Calu3 (cell line): ENCODE measurements around the gene MSI2. TPM values are rescaled to one million over a fixed set of nuclear protein-coding genes. Genes with fewer than 3 reads are reported as not detected.

ENCODE experiments used
- BruUV-seq: library from RNA; stranded (reverse); fragments of 400-500 nt; replicated peaks from 2 replicates; lab custom pipeline; 2021; lab: Mats Ljungman, UMichigan
- CTCF ChIA-PET: fragments of 300-600 bp; sonication (Branson Sonifier 250); formaldehyde crosslinking; loops from one replicate; lab custom pipeline; 2022; ENCODE audit warnings: antibody characterized with exemption; lab: Charles Lee
- DNase-seq: peaks from one replicate; pipeline ENCODE4 v3.0.0; 2022
- H3K27ac Mint-ChIP-seq: one replicate; pipeline ENCODE4 v1.8.0; 2022; ENCODE audit warnings: mixed read lengths; ENCODE audit not compliant: unreplicated experiment
- H3K27me3 Mint-ChIP-seq: one replicate; pipeline ENCODE4 v1.8.0; 2022; ENCODE audit warnings: mixed read lengths; ENCODE audit not compliant: unreplicated experiment
- H3K36me3 Mint-ChIP-seq: one replicate; pipeline ENCODE4 v1.8.0; 2022; ENCODE audit warnings: mild to moderate bottlenecking, moderate library complexity, mixed read lengths; ENCODE audit not compliant: insufficient read depth, unreplicated experiment
- H3K4me1 Mint-ChIP-seq: one replicate; pipeline ENCODE4 v1.8.0; 2022; ENCODE audit warnings: mild to moderate bottlenecking, low read depth, mixed read lengths; ENCODE audit not compliant: unreplicated experiment
- H3K4me3 Mint-ChIP-seq: one replicate; pipeline ENCODE4 v1.8.0; 2022; ENCODE audit warnings: mild to moderate bottlenecking, low read depth, moderate library complexity, mixed read lengths; ENCODE audit not compliant: unreplicated experiment
- H3K9me3 Mint-ChIP-seq: one replicate; pipeline ENCODE4 v1.8.0; 2022; ENCODE audit warnings: low read depth, mixed read lengths; ENCODE audit not compliant: unreplicated experiment
- intact Hi-C: fragments of 100-400 bp; cut with micrococcal nuclease; formaldehyde crosslinking; loops from one replicate; pipeline ENCODE4 v1.10.0; 2022; ENCODE audit not compliant: unreplicated experiment
- total RNA-seq: library from RNA; stranded (reverse); gene quantifications from 2 replicates; pipeline ENCODE4 v1.2.3, GENCODE V29; 2022
- TF ChIP-seq, protein P1 (sequence below): fragments of 200-600 bp; IDR thresholded peaks from one replicate; pipeline ENCODE4 v1.8.0; 2022; ENCODE audit warnings: antibody characterized with exemption; ENCODE audit not compliant: unreplicated experiment

MSI2 gene
- total RNA-seq, 1 experiment from 2014 or later: 66.4 TPM

DNA sequence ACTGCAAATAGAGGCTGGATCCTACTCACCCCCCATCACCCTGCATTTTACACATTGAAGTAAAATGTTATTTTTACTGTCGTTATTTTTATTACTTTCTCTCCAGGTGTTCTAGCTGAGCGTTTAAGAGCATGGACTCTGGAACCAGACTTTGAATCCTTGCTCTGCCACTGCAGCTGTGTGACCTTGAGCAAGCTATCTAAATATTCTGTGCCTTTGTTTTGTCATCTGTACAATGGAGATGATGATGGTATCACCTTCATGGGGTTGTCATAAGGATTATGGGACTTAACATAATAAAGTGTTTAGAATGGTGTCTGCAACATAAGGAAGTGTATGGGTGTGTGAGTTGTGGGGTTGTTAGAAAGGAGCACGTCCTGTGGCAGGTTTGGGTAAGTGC is 17.8 kb downstream of the MSI2 start:
- no peaks in the 10 kb centered on the region for H3K27me3 Mint-ChIP-seq
- BruUV-seq: no TSS peak
- intact Hi-C loops: no loop called here

GRCh38 chr17:57275071-57275764 is 18.9 kb downstream of the MSI2 start:
- no TSS peak for BruUV-seq
- Mint-ChIP-seq H3K27ac (no peak overlapping the region), H3K4me3 (no peak overlapping the region), H3K27me3 (no peaks in the 10 kb centered on the region), H3K36me3 (peaks cover 6% of the 10 kb centered on the region), H3K9me3 (no peaks in the 10 kb centered on the region), H3K4me1 (no peaks in the 10 kb centered on the region)
- TF ChIP-seq, protein P1, sequence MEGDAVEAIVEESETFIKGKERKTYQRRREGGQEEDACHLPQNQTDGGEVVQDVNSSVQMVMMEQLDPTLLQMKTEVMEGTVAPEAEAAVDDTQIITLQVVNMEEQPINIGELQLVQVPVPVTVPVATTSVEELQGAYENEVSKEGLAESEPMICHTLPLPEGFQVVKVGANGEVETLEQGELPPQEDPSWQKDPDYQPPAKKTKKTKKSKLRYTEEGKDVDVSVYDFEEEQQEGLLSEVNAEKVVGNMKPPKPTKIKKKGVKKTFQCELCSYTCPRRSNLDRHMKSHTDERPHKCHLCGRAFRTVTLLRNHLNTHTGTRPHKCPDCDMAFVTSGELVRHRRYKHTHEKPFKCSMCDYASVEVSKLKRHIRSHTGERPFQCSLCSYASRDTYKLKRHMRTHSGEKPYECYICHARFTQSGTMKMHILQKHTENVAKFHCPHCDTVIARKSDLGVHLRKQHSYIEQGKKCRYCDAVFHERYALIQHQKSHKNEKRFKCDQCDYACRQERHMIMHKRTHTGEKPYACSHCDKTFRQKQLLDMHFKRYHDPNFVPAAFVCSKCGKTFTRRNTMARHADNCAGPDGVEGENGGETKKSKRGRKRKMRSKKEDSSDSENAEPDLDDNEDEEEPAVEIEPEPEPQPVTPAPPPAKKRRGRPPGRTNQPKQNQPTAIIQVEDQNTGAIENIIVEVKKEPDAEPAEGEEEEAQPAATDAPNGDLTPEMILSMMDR: no peak
- CTCF ChIA-PET: no interaction called here
- no peak for DNase-seq
- intact Hi-C loops: no loop called here

More for the DNA sequence above, 17.8 kb downstream of the MSI2 start:
- H3K27ac Mint-ChIP-seq: no peak overlapping the region
- TF ChIP-seq, protein P1: no peak
- DNase-seq: no peak
- no peak overlapping the region for H3K4me3 Mint-ChIP-seq
- no peaks in the 10 kb centered on the region for H3K9me3 Mint-ChIP-seq
- peaks cover 6% of the 10 kb centered on the region for H3K36me3 Mint-ChIP-seq
- CTCF ChIA-PET: no interaction called here
- H3K4me1 Mint-ChIP-seq: no peaks in the 10 kb centered on the region

- intact Hi-C loops: no loop called here
- Mint-ChIP-seq H3K4me1 (no peaks in the 10 kb centered on the region), H3K4me3 (no peak overlapping the region), H3K27me3 (no peaks in the 10 kb centered on the region), H3K36me3 (peaks cover 6% of the 10 kb centered on the region), H3K9me3 (no peaks in the 10 kb centered on the region), H3K27ac (no peak overlapping the region)
- CTCF ChIA-PET: interaction anchor here (0.6 kb wide), 1 partner anchor 104 kb away, joined by 6 read pairs; no protein-coding TSS in a partner anchor
- TF ChIP-seq, protein P1: no peak
- no TSS peak for BruUV-seq
- DNase-seq: no peak
Observed at GRCh38 chr17:57276621-57277020, 20.3 kb downstream of the MSI2 start.

- Mint-ChIP-seq H3K4me1 (no peaks in the 10 kb centered on the region), H3K36me3 (peaks cover 6% of the 10 kb centered on the region), H3K27ac (no peak overlapping the region), H3K9me3 (no peaks in the 10 kb centered on the region), H3K27me3 (no peaks in the 10 kb centered on the region), H3K4me3 (no peak overlapping the region)
- no peak for DNase-seq
- intact Hi-C loops: no loop called here
- no TSS peak for BruUV-seq
- CTCF ChIA-PET: no interaction called here
- TF ChIP-seq, protein P1: no peak
Observed at GRCh38 chr17:57277923-57278604, 21.7 kb downstream of the MSI2 start.
